Measurements from ENCODE around the gene DHX58.

DNA sequence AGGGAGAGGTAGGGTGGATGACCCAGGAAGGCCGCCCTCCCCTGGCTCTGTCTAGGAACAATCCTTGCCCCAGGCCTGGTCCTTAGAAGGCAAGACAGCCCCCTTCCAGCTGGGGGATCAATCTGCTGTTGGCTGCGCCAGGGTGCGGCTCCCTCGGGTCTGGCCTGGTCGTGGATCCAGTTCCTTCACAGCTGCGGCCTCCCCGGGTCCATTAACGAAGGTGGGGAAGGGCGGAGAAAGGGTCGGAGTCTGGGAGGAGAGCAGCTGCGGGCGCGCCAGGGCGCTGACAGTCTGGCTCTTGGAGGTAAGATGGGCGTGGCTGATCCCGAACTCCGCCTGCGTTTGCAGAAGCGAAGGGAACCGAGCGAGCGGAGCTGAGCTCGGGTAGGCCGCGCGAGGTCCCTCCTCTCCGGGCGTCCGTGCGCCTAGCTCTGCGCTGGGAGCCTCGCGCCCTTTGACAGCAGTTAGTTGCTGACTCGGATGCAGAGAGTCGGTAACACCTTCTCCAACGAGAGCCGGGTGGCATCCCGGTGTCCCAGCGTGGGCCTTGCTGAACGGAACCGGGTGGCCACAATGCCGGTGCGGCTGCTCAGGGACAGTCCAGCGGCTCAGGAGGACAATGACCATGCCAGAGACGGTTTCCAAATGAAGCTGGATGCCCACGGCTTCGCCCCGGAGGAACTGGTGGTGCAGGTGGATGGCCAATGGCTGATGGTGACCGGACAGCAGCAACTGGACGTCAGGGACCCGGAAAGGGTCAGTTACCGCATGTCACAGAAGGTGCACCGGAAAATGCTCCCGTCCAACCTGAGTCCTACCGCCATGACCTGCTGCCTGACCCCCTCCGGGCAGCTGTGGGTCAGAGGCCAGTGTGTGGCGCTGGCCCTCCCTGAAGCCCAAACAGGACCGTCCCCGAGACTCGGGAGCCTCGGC is 10.1 kb upstream of the DHX58 start, which contains the start of gene HSPB9:
- TF ChIP-seq, protein P1, sequence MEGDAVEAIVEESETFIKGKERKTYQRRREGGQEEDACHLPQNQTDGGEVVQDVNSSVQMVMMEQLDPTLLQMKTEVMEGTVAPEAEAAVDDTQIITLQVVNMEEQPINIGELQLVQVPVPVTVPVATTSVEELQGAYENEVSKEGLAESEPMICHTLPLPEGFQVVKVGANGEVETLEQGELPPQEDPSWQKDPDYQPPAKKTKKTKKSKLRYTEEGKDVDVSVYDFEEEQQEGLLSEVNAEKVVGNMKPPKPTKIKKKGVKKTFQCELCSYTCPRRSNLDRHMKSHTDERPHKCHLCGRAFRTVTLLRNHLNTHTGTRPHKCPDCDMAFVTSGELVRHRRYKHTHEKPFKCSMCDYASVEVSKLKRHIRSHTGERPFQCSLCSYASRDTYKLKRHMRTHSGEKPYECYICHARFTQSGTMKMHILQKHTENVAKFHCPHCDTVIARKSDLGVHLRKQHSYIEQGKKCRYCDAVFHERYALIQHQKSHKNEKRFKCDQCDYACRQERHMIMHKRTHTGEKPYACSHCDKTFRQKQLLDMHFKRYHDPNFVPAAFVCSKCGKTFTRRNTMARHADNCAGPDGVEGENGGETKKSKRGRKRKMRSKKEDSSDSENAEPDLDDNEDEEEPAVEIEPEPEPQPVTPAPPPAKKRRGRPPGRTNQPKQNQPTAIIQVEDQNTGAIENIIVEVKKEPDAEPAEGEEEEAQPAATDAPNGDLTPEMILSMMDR (conservative IDR thresholded peaks at IDR 0.05; ENCODE audit: low read length), result no peak
- TF ChIP-seq EZH2phosphoT487 (IDR thresholded peaks at IDR 0.05; ENCODE audit: borderline replicate concordance), result no peak
